ENCODE measurements around the gene RBFOX1. TPM values are rescaled to one million over a fixed set of nuclear protein-coding genes. Genes with fewer than 3 reads are reported as not detected.

Gene RBFOX1
- total and polyA plus RNA-seq, 4 donors, result 47.4 to 169 (median 118) TPM

GRCh38 chr16:7640334-7640733 is 307.7 kb downstream of the RBFOX1 start:
- no peak overlapping the region for H3K4me3 ChIP-seq (ENCODE audit: low read depth, low read length)
- WGBS (ENCODE audit: insufficient coverage), result 100% methylated on average over 1 of the region's 3 CpGs
- DNase-seq (ENCODE audit: low read depth in 4 of 6, low spot score in 6 of 6), result peak in 1 of 6 donors; percentile 91
- no peaks in the 10 kb centered on the region for H3K36me3 ChIP-seq (ENCODE audit: control insufficient read depth, insufficient read depth, low read length)
- H3K9me3 ChIP-seq (ENCODE audit: control insufficient read depth, insufficient read depth, low read length), result no peaks in the 10 kb centered on the region
- H3K4me1 ChIP-seq (ENCODE audit: control insufficient read depth, insufficient read depth, low read length), result no peaks in the 10 kb centered on the region
- H3K27me3 ChIP-seq (ENCODE audit: control insufficient read depth, insufficient read depth, low read length), result no peaks in the 10 kb centered on the region
- H3K27ac ChIP-seq (ENCODE audit: low read depth, low read length), result no peak overlapping the region

GRCh38 chr16:7644176-7644575 is 311.5 kb downstream of the RBFOX1 start:
- peak in 1 of 6 donors; percentile 76 for DNase-seq (ENCODE audit: low read depth in 4 of 6, low spot score in 6 of 6)
- H3K4me1 ChIP-seq (ENCODE audit: control insufficient read depth, insufficient read depth, low read length), result no peaks in the 10 kb centered on the region
- no peak overlapping the region for H3K27ac ChIP-seq (ENCODE audit: low read depth, low read length)
- H3K36me3 ChIP-seq (ENCODE audit: control insufficient read depth, insufficient read depth, low read length), result no peaks in the 10 kb centered on the region
- H3K9me3 ChIP-seq (ENCODE audit: control insufficient read depth, insufficient read depth, low read length), result no peaks in the 10 kb centered on the region
- WGBS (ENCODE audit: insufficient coverage), result 70% methylated on average over 5 of the region's 6 CpGs
- H3K27me3 ChIP-seq (ENCODE audit: control insufficient read depth, insufficient read depth, low read length), result no peaks in the 10 kb centered on the region
- H3K4me3 ChIP-seq (ENCODE audit: low read depth, low read length), result no peak overlapping the region

DNA sequence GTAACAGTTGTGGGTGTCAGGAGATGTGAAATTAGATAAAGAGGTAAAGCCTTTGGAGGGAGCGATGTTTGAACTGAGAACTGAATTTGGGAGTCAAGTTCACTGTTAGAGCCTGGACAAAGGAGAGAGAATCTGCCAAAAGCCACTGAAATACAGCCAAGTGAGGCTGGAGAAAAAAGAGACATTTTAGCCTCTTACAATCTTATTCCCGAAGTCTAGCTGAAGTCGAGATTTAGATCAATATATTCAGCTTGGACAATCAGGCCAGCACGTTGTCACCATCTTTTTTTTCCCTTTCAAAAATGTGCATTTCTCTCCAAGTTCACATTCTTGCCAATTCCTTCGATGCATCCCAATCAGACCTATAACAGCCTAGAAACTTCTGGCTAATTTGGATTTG is 312.2 kb downstream of the RBFOX1 start:
- peak in 1 of 6 donors; percentile 35 for DNase-seq (ENCODE audit: low read depth in 4 of 6, low spot score in 6 of 6)
- no peaks in the 10 kb centered on the region for H3K9me3 ChIP-seq (ENCODE audit: control insufficient read depth, insufficient read depth, low read length)
- H3K4me3 ChIP-seq (ENCODE audit: low read depth, low read length), result no peak overlapping the region
- WGBS (ENCODE audit: insufficient coverage), result 32% methylated on average over 5 of the region's 5 CpGs
- no peaks in the 10 kb centered on the region for H3K4me1 ChIP-seq (ENCODE audit: control insufficient read depth, insufficient read depth, low read length)
- no peaks in the 10 kb centered on the region for H3K27me3 ChIP-seq (ENCODE audit: control insufficient read depth, insufficient read depth, low read length)
- H3K36me3 ChIP-seq (ENCODE audit: control insufficient read depth, insufficient read depth, low read length), result no peaks in the 10 kb centered on the region
- H3K27ac ChIP-seq (ENCODE audit: low read depth, low read length), result no peak overlapping the region

GRCh38 chr16:7646821-7647500 is 314.3 kb downstream of the RBFOX1 start:
- no peak overlapping the region for H3K4me3 ChIP-seq (ENCODE audit: low read depth, low read length)
- no peak overlapping the region for H3K27ac ChIP-seq (ENCODE audit: low read depth, low read length)
- no peaks in the 10 kb centered on the region for H3K4me1 ChIP-seq (ENCODE audit: control insufficient read depth, insufficient read depth, low read length)
- no peaks in the 10 kb centered on the region for H3K9me3 ChIP-seq (ENCODE audit: control insufficient read depth, insufficient read depth, low read length)
- H3K36me3 ChIP-seq (ENCODE audit: control insufficient read depth, insufficient read depth, low read length), result no peaks in the 10 kb centered on the region
- H3K27me3 ChIP-seq (ENCODE audit: control insufficient read depth, insufficient read depth, low read length), result no peaks in the 10 kb centered on the region
- peak in 1 of 6 donors; percentile 57 for DNase-seq (ENCODE audit: low read depth in 4 of 6, low spot score in 6 of 6)
- WGBS (ENCODE audit: insufficient coverage), result 75% methylated on average over 3 of the region's 7 CpGs

- peak in 2 of 6 donors; percentile 68 to 84 for DNase-seq (ENCODE audit: low read depth in 4 of 6, low spot score in 6 of 6)
- no peaks in the 10 kb centered on the region for H3K27me3 ChIP-seq (ENCODE audit: control insufficient read depth, insufficient read depth, low read length)
- peaks cover 5% of the 10 kb centered on the region for H3K4me1 ChIP-seq (ENCODE audit: control insufficient read depth, insufficient read depth, low read length)
- H3K27ac ChIP-seq (ENCODE audit: low read depth, low read length), result no peak overlapping the region
- no peak overlapping the region for H3K4me3 ChIP-seq (ENCODE audit: low read depth, low read length)
- no CpG with 5 or more reads among the region's 4 CpGs for WGBS (ENCODE audit: insufficient coverage)
- no peaks in the 10 kb centered on the region for H3K9me3 ChIP-seq (ENCODE audit: control insufficient read depth, insufficient read depth, low read length)
- peaks cover 8% of the 10 kb centered on the region for H3K36me3 ChIP-seq (ENCODE audit: control insufficient read depth, insufficient read depth, low read length)
Measured at GRCh38 chr16:7650431-7650830, 317.8 kb downstream of the RBFOX1 start.

DNA sequence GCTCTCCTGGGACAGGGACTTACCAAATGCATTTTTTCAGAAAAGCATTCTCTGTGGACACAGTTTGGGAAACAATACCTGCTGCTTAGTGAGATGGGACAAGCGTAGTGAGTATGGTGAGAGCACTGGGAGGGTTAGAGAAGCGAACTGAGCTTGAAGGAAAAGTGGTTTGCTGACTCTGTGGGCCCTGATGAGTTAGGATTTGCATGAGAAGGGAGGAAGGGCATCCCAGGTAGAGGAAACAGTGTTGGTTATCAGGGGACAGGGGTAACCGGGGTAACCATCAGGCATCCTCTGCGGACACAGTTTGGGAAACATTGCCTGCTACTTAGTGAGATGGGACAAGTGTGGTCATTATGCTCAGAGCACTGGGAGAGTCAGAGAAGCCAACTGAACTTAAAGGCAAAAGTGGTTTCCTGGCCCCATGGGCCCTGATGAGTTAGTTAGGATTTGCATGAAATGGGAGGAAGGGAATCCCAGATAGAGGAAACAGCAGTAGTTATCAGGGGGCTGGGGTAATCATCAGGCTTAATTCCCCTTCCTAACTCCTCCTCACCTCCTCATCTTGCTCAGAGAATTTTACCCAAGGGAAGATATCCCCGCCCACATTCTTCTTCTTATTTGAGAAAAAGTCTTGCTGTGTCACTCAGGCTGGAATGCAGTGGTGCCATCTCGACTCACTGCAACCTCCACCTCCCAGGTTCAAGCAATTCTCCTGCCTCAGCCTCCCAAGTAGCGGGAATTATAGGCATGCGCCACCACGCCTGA is 319.3 kb downstream of the RBFOX1 start:
- peaks cover 5% of the 10 kb centered on the region for H3K4me1 ChIP-seq (ENCODE audit: control insufficient read depth, insufficient read depth, low read length)
- H3K4me3 ChIP-seq (ENCODE audit: low read depth, low read length), result no peak overlapping the region
- peaks cover 8% of the 10 kb centered on the region for H3K36me3 ChIP-seq (ENCODE audit: control insufficient read depth, insufficient read depth, low read length)
- no peaks in the 10 kb centered on the region for H3K27me3 ChIP-seq (ENCODE audit: control insufficient read depth, insufficient read depth, low read length)
- H3K27ac ChIP-seq (ENCODE audit: low read depth, low read length), result no peak overlapping the region
- no peaks in the 10 kb centered on the region for H3K9me3 ChIP-seq (ENCODE audit: control insufficient read depth, insufficient read depth, low read length)
- no peak for DNase-seq (ENCODE audit: low read depth in 4 of 6, low spot score in 6 of 6)
- 84% methylated on average over 5 of the region's 9 CpGs for WGBS (ENCODE audit: insufficient coverage)

DNA sequence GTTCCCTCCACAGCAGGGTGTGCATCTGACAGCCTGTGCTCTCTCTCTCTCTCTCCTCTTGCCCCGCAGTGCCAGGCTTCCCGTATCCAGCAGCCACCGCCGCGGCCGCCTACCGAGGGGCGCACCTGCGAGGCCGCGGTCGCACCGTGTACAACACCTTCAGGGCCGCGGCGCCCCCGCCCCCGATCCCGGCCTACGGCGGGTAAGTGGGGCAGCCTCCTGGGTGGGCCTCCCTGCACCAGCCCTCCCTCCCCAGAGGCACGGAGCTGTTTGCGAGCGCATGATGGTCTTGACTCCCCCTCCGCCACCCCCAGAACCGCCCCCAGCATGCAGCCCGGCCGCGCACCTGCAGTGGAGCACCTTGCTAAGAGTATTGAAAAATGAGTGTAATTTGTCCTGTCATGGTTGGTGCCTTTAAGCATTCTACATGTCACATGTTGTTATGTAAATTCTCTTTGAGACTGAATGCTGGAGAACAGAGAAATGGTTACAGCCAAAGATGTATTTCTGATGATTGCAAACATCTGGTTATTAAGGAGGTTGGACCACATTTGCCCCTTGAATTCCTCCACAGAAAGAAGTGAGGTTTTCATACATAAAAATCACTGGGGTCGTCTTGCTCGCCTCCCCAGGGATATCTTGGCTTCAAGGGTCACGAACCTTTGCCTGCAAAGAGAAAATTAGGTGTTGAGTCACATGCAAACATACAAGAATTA is 321.3 kb downstream of the RBFOX1 start:
- H3K36me3 ChIP-seq (ENCODE audit: control insufficient read depth, insufficient read depth, low read length), result peaks cover 8% of the 10 kb centered on the region
- H3K4me3 ChIP-seq (ENCODE audit: low read depth, low read length), result no peak overlapping the region
- no peak overlapping the region for H3K27ac ChIP-seq (ENCODE audit: low read depth, low read length)
- peaks cover 5% of the 10 kb centered on the region for H3K4me1 ChIP-seq (ENCODE audit: control insufficient read depth, insufficient read depth, low read length)
- 85% methylated on average over 21 of the region's 32 CpGs for WGBS (ENCODE audit: insufficient coverage)
- H3K27me3 ChIP-seq (ENCODE audit: control insufficient read depth, insufficient read depth, low read length), result no peaks in the 10 kb centered on the region
- DNase-seq (ENCODE audit: low read depth in 4 of 6, low spot score in 6 of 6), result peak in 1 of 6 donors; percentile 48
- no peaks in the 10 kb centered on the region for H3K9me3 ChIP-seq (ENCODE audit: control insufficient read depth, insufficient read depth, low read length)

- no peaks in the 10 kb centered on the region for H3K9me3 ChIP-seq (ENCODE audit: control insufficient read depth, insufficient read depth, low read length)
- H3K4me3 ChIP-seq (ENCODE audit: low read depth, low read length), result no peak overlapping the region
- H3K27ac ChIP-seq (ENCODE audit: low read depth, low read length), result no peak overlapping the region
- DNase-seq (ENCODE audit: low read depth in 4 of 6, low spot score in 6 of 6), result peak in 1 of 6 donors; percentile 40
- H3K4me1 ChIP-seq (ENCODE audit: control insufficient read depth, insufficient read depth, low read length), result no peaks in the 10 kb centered on the region
- 80% methylated on average over 1 of the region's 4 CpGs for WGBS (ENCODE audit: insufficient coverage)
- no peaks in the 10 kb centered on the region for H3K27me3 ChIP-seq (ENCODE audit: control insufficient read depth, insufficient read depth, low read length)
- H3K36me3 ChIP-seq (ENCODE audit: control insufficient read depth, insufficient read depth, low read length), result no peaks in the 10 kb centered on the region
Measured at GRCh38 chr16:7675628-7676027, 343.0 kb downstream of the RBFOX1 start.

GRCh38 chr16:7680296-7680695 is 347.7 kb downstream of the RBFOX1 start:
- Histone ChIP-seq H3K9me3 (ENCODE audit: control insufficient read depth, insufficient read depth, low read length) (no peaks in the 10 kb centered on the region), H3K4me1 (ENCODE audit: control insufficient read depth, insufficient read depth, low read length) (no peaks in the 10 kb centered on the region), H3K27ac (ENCODE audit: low read depth, low read length) (no peak overlapping the region), H3K27me3 (ENCODE audit: control insufficient read depth, insufficient read depth, low read length) (no peaks in the 10 kb centered on the region), H3K36me3 (ENCODE audit: control insufficient read depth, insufficient read depth, low read length) (no peaks in the 10 kb centered on the region), H3K4me3 (ENCODE audit: low read depth, low read length) (no peak overlapping the region)
- WGBS (ENCODE audit: insufficient coverage), result no CpG with 5 or more reads among the region's 4 CpGs
- DNase-seq (ENCODE audit: low read depth in 4 of 6, low spot score in 6 of 6), result peak in 1 of 6 donors; percentile 33
